SU-DHL-6 (cell line): Measurements from ENCODE around the gene PPP6R1.

ENCODE experiments used
- EZH2phosphoT487 ChIP-seq: fragments of 200-600 bp; sonication (generic), shearing (Covaris generic); conservative IDR thresholded peaks from 2 replicates; pipeline ENCODE4 v1.6.1; 2018; ENCODE audit warnings: mild to moderate bottlenecking, antibody characterized with exemption, low read length, moderate library complexity, mixed read lengths
- TF ChIP-seq, protein P1 (sequence below): fragments of 200-600 bp; sonication (generic); IDR thresholded peaks from one replicate; pipeline ENCODE4 v1.5.1; 2017; ENCODE audit warnings: antibody characterized with exemption, mild to moderate bottlenecking, low read length, moderate library complexity; ENCODE audit not compliant: insufficient read depth, poor library complexity, severe bottlenecking

GRCh38 chr19:55220525-55220924, 38.3 kb downstream of the PPP6R1 start:
- TF ChIP-seq, protein P1, sequence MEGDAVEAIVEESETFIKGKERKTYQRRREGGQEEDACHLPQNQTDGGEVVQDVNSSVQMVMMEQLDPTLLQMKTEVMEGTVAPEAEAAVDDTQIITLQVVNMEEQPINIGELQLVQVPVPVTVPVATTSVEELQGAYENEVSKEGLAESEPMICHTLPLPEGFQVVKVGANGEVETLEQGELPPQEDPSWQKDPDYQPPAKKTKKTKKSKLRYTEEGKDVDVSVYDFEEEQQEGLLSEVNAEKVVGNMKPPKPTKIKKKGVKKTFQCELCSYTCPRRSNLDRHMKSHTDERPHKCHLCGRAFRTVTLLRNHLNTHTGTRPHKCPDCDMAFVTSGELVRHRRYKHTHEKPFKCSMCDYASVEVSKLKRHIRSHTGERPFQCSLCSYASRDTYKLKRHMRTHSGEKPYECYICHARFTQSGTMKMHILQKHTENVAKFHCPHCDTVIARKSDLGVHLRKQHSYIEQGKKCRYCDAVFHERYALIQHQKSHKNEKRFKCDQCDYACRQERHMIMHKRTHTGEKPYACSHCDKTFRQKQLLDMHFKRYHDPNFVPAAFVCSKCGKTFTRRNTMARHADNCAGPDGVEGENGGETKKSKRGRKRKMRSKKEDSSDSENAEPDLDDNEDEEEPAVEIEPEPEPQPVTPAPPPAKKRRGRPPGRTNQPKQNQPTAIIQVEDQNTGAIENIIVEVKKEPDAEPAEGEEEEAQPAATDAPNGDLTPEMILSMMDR: no peak
- no peak for TF ChIP-seq EZH2phosphoT487
